B cell (primary cell): ENCODE data around the gene HK3. TPM values are rescaled to one million over a fixed set of nuclear protein-coding genes. Genes with fewer than 3 reads are reported as not detected.
A peak's percentile ranks its signal among the peaks of the same experiment; 100 is the strongest.

Source experiments
- ATAC-seq: fragments of 200-7000 bp; cut with Tn5 transposase; one replicate; pipeline ENCODE4 v1.10.0; 2021; ENCODE audit warnings: low read depth, mild to moderate bottlenecking, moderate number of reproducible peaks, moderate library complexity
- CTCF ChIA-PET: fragments of 350-600 bp; sonication (Branson Sonifier 250); formaldehyde crosslinking; loops from one replicate; lab custom pipeline; 2021; ENCODE audit warnings: antibody characterized with exemption, inconsistent platforms; lab: Charles Lee
- POLR2A ChIA-PET: fragments of 350-600 bp; sonication (Branson Sonifier 250); formaldehyde crosslinking; loops from one replicate; lab custom pipeline; 2021; ENCODE audit warnings: antibody characterized with exemption; lab: Charles Lee
- DNase-seq: peaks from one replicate; pipeline ENCODE4 v3.0.0; 2013
- H2AFZ ChIP-seq: 2 replicates; pipeline ENCODE4 v1.6.1; 2012; ENCODE audit warnings: mild to moderate bottlenecking, low read depth, low read length; ENCODE audit not compliant: insufficient read depth, poor library complexity, severe bottlenecking
- H3K27ac ChIP-seq, 2 donors: 1 replicate in 1 of 2; 2 replicates in 1 of 2; pipeline ENCODE4 v1.5.1; 2012 to 2013; ENCODE audit warnings: low read length in 2 of 2, mild to moderate bottlenecking in 2 of 2, moderate library complexity in 1 of 2
- H3K27me3 ChIP-seq, 4 experiments: fragments of 200-600 bp in 1 of 4; sonication (generic) in 1 of 4; replicated peaks in 1 of 4; 1 replicate in 2 of 4; 2 replicates in 2 of 4; pipeline versions ENCODE4 v1.6.1 to v1.7.0; 2013 to 2016; ENCODE audit warnings: low read length in 3 of 4, mild to moderate bottlenecking in 2 of 4, mixed read lengths in 1 of 4, moderate library complexity in 1 of 4; ENCODE audit not compliant: insufficient read depth in 4 of 4, control insufficient read depth in 3 of 4; ENCODE audit errors: control extremely low read depth in 1 of 4
- H3K36me3 ChIP-seq, 2 experiments: replicated peaks in 1 of 2; 1 replicate in 1 of 2; 2 replicates in 1 of 2; pipeline versions ENCODE4 v1.6.1 to v1.7.1; 2013; ENCODE audit warnings: low read length in 1 of 2; ENCODE audit not compliant: insufficient read depth in 2 of 2, control insufficient read depth in 1 of 2; ENCODE audit errors: control extremely low read depth in 1 of 2, extremely low read depth in 1 of 2
- H3K4me1 ChIP-seq, 2 donors: fragments of 200-600 bp in 1 of 2; sonication (generic) in 1 of 2; 1 replicate in 1 of 2; 2 replicates in 1 of 2; pipeline versions ENCODE4 v1.5.1 to v1.6.1; 2013 to 2017; ENCODE audit warnings: low read length in 2 of 2; ENCODE audit not compliant: control insufficient read depth in 2 of 2, insufficient read depth in 2 of 2
- H3K4me2 ChIP-seq: replicated peaks from 2 replicates; pipeline ENCODE3; 2012; ENCODE audit warnings: mild to moderate bottlenecking, low read depth, low read length; ENCODE audit not compliant: poor library complexity, severe bottlenecking
- H3K4me3 ChIP-seq, 5 experiments: fragments of 200-600 bp in 1 of 5; sonication (generic) in 1 of 5; 1 replicate in 3 of 5; 2 replicates in 2 of 5; pipeline versions ENCODE4 v1.5.1 to v1.7.0; 2011 to 2016; ENCODE audit warnings: low read length in 4 of 5, mild to moderate bottlenecking in 4 of 5, low read depth in 2 of 5, control low read depth in 1 of 5, moderate library complexity in 1 of 5; ENCODE audit not compliant: insufficient read depth in 1 of 5; ENCODE audit errors: control extremely low read depth in 1 of 5, extremely low read depth in 1 of 5
- H3K79me2 ChIP-seq: fragments of 200-600 bp; sonication (generic); one replicate; pipeline ENCODE4 v1.6.0; 2016; ENCODE audit warnings: low read length; ENCODE audit not compliant: control insufficient read depth, insufficient read depth
- H3K9ac ChIP-seq: fragments of 200-600 bp; sonication (generic); 2 replicates; pipeline ENCODE4 v1.6.1; 2017; ENCODE audit warnings: mild to moderate bottlenecking, low read length, moderate library complexity
- H3K9me3 ChIP-seq, 3 donors: one replicate each; pipeline versions ENCODE4 v1.6.1 to v1.7.1; 2013; ENCODE audit warnings: low read length in 2 of 3; ENCODE audit not compliant: control insufficient read depth in 2 of 3, insufficient read depth in 1 of 3; ENCODE audit errors: control extremely low read depth in 1 of 3
- H4K20me1 ChIP-seq: 2 replicates; pipeline ENCODE4 v1.6.0; 2012; ENCODE audit warnings: mild to moderate bottlenecking, low read length; ENCODE audit not compliant: insufficient read depth, control insufficient read depth, poor library complexity, severe bottlenecking
- H3K27ac Mint-ChIP-seq: one replicate; pipeline ENCODE4 v1.8.0; 2021; ENCODE audit warnings: mixed read lengths
- H3K27me3 Mint-ChIP-seq: one replicate; pipeline ENCODE4 v1.8.0; 2021; ENCODE audit warnings: mixed read lengths
- H3K4me1 Mint-ChIP-seq: one replicate; pipeline ENCODE4 v1.8.0; 2021; ENCODE audit warnings: mixed read lengths
- H3K4me3 Mint-ChIP-seq: one replicate; pipeline ENCODE4 v1.8.0; 2021; ENCODE audit warnings: mixed read lengths
- H3K9me3 Mint-ChIP-seq: one replicate; pipeline ENCODE4 v1.8.0; 2022; ENCODE audit warnings: mixed read lengths; ENCODE audit not compliant: insufficient read depth
- EZH2 ChIP-seq: IDR thresholded peaks from 2 replicates; pipeline ENCODE4 v1.6.1; 2012; ENCODE audit warnings: borderline replicate concordance, low read depth, mild to moderate bottlenecking, moderate library complexity, low read length; ENCODE audit not compliant: insufficient read depth, poor library complexity, severe bottlenecking
- WGBS: methylation state at CpG from one replicate; pipeline ENCODE4 v1.1.5; 2013; ENCODE audit warnings: missing lambda C conversion rate; ENCODE audit not compliant: insufficient coverage; 5-methylcytosine and 5-hydroxymethylcytosine counted together
- intact Hi-C: fragments of 100-400 bp; cut with micrococcal nuclease; formaldehyde crosslinking; loops from one replicate; pipeline ENCODE4 v1.10.0; 2022
- polyA plus RNA-seq: library from polyadenylated mRNA; depleted of rRNA; stranded (reverse); fragments of >200 nt; gene quantifications from 2 replicates; pipeline ENCODE4 v1.2.3, GENCODE V29; 2012
- total RNA-seq, 2 donors: library from RNA; stranded (reverse); fragments of 120-200 nt in 1 of 2; gene quantifications; 1 replicate in 1 of 2; 2 replicates in 1 of 2; pipeline versions ENCODE4 v1.2.3 to v1.2.4, GENCODE V29; 2013 to 2022
- TF ChIP-seq, protein P1 (sequence below): fragments of 200-600 bp; IDR thresholded peaks from one replicate; pipeline ENCODE4 v1.8.0; 2022; ENCODE audit warnings: antibody characterized with exemption, mild to moderate bottlenecking

Gene HK3
- total and polyA plus RNA-seq, 2 donors (not counting 1 experiment from before 2014, with no cell fraction given): 0.30 to 5.0 TPM

DNA sequence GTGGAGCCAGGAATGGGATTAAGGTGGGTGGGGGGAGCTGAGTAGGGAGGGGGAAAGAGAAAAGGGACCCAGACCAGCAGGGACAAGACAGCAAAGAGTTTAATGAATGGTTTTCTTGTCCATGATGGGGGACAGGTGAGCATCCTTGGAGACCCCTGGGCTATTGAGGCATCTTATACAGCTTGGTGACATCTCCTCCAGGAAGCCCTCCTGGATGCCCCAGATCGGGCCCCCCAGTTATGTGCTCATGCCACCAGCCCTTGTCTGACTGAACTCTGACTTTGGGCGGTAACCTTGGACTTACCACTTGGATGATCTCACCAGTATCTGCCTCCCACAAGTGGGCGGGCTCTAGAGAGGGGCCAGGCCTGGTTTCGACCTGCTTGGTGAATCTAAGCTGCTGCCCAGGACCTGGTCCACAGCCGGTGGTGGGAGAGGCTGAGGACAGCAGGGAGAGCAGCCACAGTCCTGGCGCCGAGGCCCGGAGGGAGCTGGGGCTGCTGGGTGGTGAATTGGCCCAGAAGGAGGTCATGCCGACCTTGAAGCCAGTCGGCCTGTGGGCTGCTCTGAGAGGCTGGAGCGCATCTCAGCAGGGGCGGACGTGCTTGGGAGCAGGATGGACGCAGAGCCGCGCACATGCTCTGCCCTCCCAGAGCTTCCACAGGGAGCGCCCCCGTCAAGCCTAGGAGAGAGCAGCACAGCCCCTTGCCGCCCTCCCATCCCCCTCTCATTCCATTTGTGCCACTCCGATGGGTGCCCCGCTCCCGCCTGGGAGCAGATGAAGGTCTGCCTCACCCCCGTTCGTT is 52.6 kb downstream of the HK3 start:
- TF ChIP-seq, protein P1, sequence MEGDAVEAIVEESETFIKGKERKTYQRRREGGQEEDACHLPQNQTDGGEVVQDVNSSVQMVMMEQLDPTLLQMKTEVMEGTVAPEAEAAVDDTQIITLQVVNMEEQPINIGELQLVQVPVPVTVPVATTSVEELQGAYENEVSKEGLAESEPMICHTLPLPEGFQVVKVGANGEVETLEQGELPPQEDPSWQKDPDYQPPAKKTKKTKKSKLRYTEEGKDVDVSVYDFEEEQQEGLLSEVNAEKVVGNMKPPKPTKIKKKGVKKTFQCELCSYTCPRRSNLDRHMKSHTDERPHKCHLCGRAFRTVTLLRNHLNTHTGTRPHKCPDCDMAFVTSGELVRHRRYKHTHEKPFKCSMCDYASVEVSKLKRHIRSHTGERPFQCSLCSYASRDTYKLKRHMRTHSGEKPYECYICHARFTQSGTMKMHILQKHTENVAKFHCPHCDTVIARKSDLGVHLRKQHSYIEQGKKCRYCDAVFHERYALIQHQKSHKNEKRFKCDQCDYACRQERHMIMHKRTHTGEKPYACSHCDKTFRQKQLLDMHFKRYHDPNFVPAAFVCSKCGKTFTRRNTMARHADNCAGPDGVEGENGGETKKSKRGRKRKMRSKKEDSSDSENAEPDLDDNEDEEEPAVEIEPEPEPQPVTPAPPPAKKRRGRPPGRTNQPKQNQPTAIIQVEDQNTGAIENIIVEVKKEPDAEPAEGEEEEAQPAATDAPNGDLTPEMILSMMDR: no peak
- no peak for TF ChIP-seq EZH2
- no peaks in the 10 kb centered on the region for H4K20me1 ChIP-seq
- POLR2A ChIA-PET: no interaction called here
- H3K4me2 ChIP-seq: no peak overlapping the region
- Mint-ChIP-seq H3K27ac (no peak overlapping the region), H3K27me3 (peaks cover 27% of the 10 kb centered on the region), H3K9me3 (no peaks in the 10 kb centered on the region), H3K4me3 (no peak overlapping the region), H3K4me1 (no peaks in the 10 kb centered on the region)
- H3K27me3 ChIP-seq: peaks cover 0 to 16% (median under 1%) of the 10 kb centered on the region in 4 experiments
- no peak for DNase-seq
- intact Hi-C loops: no loop called here
- CTCF ChIA-PET: no interaction called here
- H3K9me3 ChIP-seq: peaks cover 0 to 3% (median 0%) of the 10 kb centered on the region in 3 donors
- no peak overlapping the region for H3K9ac ChIP-seq
- ATAC-seq: no peak
- 46% methylated on average over 24 of the region's 24 CpGs for WGBS
- H2AFZ ChIP-seq: no peak overlapping the region
- H3K4me3 ChIP-seq: no peak overlapping the region
- no peaks in the 10 kb centered on the region for H3K79me2 ChIP-seq
- no peak overlapping the region for H3K27ac ChIP-seq
- no peaks in the 10 kb centered on the region for H3K36me3 ChIP-seq
- H3K4me1 ChIP-seq: no peaks in the 10 kb centered on the region

DNA sequence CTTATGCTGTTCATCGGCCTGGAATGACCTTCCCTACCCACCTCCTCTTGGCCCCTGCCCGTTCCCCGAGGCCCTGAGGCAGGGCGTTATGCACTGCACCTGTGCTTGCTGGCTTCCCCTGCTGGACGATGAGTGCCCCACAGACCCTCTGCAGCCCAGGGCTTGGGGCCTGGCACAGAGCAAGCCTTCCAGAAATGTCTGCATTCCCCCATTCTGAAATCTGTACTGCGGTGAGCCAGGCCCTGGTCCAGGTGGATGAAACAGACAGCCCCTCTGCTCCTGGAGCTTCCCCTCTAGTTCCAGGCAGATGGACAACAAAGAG is 53.8 kb downstream of the HK3 start:
- Histone ChIP-seq H3K4me2 (no peak overlapping the region), H2AFZ (no peak overlapping the region), H3K79me2 (no peaks in the 10 kb centered on the region), H3K27ac (no peak overlapping the region), H3K4me1 (no peaks in the 10 kb centered on the region), H3K27me3 (peaks cover 0 to 24% (median 1%) of the 10 kb centered on the region in 4 experiments), H3K4me3 (no peak overlapping the region), H3K36me3 (no peaks in the 10 kb centered on the region), H3K9ac (no peak overlapping the region), H4K20me1 (no peaks in the 10 kb centered on the region), H3K9me3 (peaks cover 0 to 3% (median 0%) of the 10 kb centered on the region in 3 donors)
- intact Hi-C loops: no loop called here
- Mint-ChIP-seq H3K9me3 (no peaks in the 10 kb centered on the region), H3K4me1 (no peaks in the 10 kb centered on the region), H3K27ac (peak overlapping the region; percentile 26), H3K4me3 (no peak overlapping the region), H3K27me3 (peaks cover 32% of the 10 kb centered on the region)
- no peak for DNase-seq
- WGBS: 77% methylated on average over 6 of the region's 6 CpGs
- TF ChIP-seq EZH2: no peak
- TF ChIP-seq, protein P1: no peak
- ChIA-PET CTCF (no interaction called here), POLR2A (no interaction called here)
- no peak for ATAC-seq
